DOHH2 (cell line): ENCODE measurements around the gene FILIP1L.

ENCODE experiments used
- H3F3A ChIP-seq: fragments of 200-600 bp; sonication (generic), shearing (Covaris generic); 2 replicates; pipeline ENCODE4 v1.6.0; 2016; ENCODE audit warnings: antibody characterized with exemption, mild to moderate bottlenecking; ENCODE audit not compliant: control insufficient read depth, insufficient read depth
- H3K27ac ChIP-seq: fragments of 200-600 bp; sonication (generic); 2 replicates; pipeline ENCODE4 v1.5.1; 2014; ENCODE audit warnings: low read depth, mild to moderate bottlenecking, low read length, moderate library complexity
- H3K27me3 ChIP-seq: fragments of 200-600 bp; sonication (generic); 2 replicates; pipeline ENCODE4 v1.6.1; 2014; ENCODE audit warnings: mild to moderate bottlenecking, low read length, mixed read lengths; ENCODE audit not compliant: control insufficient read depth
- H3K36me3 ChIP-seq: fragments of 200-600 bp; sonication (generic); 2 replicates; pipeline ENCODE4 v1.6.1; 2014; ENCODE audit warnings: mild to moderate bottlenecking, low read length, moderate library complexity, mixed read lengths; ENCODE audit not compliant: control insufficient read depth
- H3K4me1 ChIP-seq: fragments of 200-600 bp; sonication (generic); 2 replicates; pipeline ENCODE4 v1.6.1; 2014; ENCODE audit warnings: mild to moderate bottlenecking, low read length, mixed read lengths; ENCODE audit not compliant: control insufficient read depth
- H3K4me2 ChIP-seq: fragments of 200-600 bp; sonication (generic); 2 replicates; pipeline ENCODE4 v1.6.0; 2014; ENCODE audit warnings: mild to moderate bottlenecking, low read length, moderate library complexity
- H3K4me3 ChIP-seq: fragments of 200-600 bp; sonication (generic); 2 replicates; pipeline ENCODE4 v1.5.1; 2014; ENCODE audit warnings: mild to moderate bottlenecking, low read length, mixed read lengths
- H3K79me2 ChIP-seq: fragments of 200-600 bp; sonication (generic); 2 replicates; pipeline ENCODE4 v1.6.1; 2014; ENCODE audit warnings: mild to moderate bottlenecking, low read length, mixed read lengths; ENCODE audit not compliant: control insufficient read depth
- H3K9me2 ChIP-seq: fragments of 200-600 bp; sonication (generic); replicated peaks from 2 replicates; pipeline ENCODE4 v1.6.1; 2014; ENCODE audit warnings: mild to moderate bottlenecking, low read length, mixed read lengths; ENCODE audit not compliant: control insufficient read depth
- H3K9me3 ChIP-seq: fragments of 200-600 bp; sonication (generic); 2 replicates; pipeline ENCODE4 v1.6.1; 2014; ENCODE audit warnings: antibody characterized with exemption, low read length, mixed read lengths; ENCODE audit not compliant: control insufficient read depth, insufficient read depth
- H4K20me1 ChIP-seq: fragments of 200-600 bp; sonication (generic); 2 replicates; pipeline ENCODE4 v1.6.0; 2014; ENCODE audit warnings: low read depth, mild to moderate bottlenecking, antibody characterized with exemption, low read length, moderate library complexity; ENCODE audit not compliant: control insufficient read depth, insufficient read depth
- EZH2phosphoT487 ChIP-seq: fragments of 200-600 bp; sonication (generic); IDR thresholded peaks from 2 replicates; pipeline ENCODE4 v1.6.1; 2017; ENCODE audit warnings: borderline replicate concordance, mild to moderate bottlenecking, antibody characterized with exemption, low read length, moderate library complexity, mixed read lengths
- TF ChIP-seq, protein P1 (sequence below): fragments of 200-600 bp; sonication (generic); IDR thresholded peaks from one replicate; pipeline ENCODE4 v1.5.1; 2014; ENCODE audit warnings: antibody characterized with exemption, mild to moderate bottlenecking, low read depth, low read length; ENCODE audit not compliant: poor library complexity, severe bottlenecking

Gene FILIP1L

DNA sequence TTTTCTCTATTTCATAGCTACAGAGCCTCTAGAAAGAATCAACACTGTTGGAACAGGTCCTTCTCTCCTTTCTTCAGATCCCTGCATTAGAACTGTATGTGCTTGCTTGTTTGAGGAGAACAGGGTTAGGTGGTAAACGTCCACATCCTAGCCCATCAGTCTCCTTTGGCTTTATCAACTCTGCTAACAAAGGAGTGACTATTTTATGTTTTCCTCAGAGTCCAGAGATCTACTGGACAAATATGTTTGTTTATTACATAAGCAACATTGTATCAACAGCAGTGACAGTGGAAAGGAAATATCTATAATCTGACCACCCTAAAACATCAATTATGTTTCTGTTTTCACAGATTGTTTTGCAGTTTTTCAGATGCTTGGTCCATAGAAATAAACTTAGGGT, 257.0 kb downstream of the FILIP1L start:
- no peak overlapping the region for H3K4me3 ChIP-seq
- H4K20me1 ChIP-seq = no peaks in the 10 kb centered on the region
- H3K9me3 ChIP-seq = no peaks in the 10 kb centered on the region
- no peaks in the 10 kb centered on the region for H3K9me2 ChIP-seq
- H3K4me1 ChIP-seq = no peaks in the 10 kb centered on the region
- H3K79me2 ChIP-seq = peaks cover 32% of the 10 kb centered on the region
- H3K27me3 ChIP-seq = no peaks in the 10 kb centered on the region
- TF ChIP-seq EZH2phosphoT487 = no peak
- TF ChIP-seq, protein P1, sequence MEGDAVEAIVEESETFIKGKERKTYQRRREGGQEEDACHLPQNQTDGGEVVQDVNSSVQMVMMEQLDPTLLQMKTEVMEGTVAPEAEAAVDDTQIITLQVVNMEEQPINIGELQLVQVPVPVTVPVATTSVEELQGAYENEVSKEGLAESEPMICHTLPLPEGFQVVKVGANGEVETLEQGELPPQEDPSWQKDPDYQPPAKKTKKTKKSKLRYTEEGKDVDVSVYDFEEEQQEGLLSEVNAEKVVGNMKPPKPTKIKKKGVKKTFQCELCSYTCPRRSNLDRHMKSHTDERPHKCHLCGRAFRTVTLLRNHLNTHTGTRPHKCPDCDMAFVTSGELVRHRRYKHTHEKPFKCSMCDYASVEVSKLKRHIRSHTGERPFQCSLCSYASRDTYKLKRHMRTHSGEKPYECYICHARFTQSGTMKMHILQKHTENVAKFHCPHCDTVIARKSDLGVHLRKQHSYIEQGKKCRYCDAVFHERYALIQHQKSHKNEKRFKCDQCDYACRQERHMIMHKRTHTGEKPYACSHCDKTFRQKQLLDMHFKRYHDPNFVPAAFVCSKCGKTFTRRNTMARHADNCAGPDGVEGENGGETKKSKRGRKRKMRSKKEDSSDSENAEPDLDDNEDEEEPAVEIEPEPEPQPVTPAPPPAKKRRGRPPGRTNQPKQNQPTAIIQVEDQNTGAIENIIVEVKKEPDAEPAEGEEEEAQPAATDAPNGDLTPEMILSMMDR = no peak
- no peaks in the 10 kb centered on the region for H3K36me3 ChIP-seq
- H3F3A ChIP-seq = no peaks in the 10 kb centered on the region
- no peak overlapping the region for H3K4me2 ChIP-seq
- H3K27ac ChIP-seq = no peak overlapping the region

DNA sequence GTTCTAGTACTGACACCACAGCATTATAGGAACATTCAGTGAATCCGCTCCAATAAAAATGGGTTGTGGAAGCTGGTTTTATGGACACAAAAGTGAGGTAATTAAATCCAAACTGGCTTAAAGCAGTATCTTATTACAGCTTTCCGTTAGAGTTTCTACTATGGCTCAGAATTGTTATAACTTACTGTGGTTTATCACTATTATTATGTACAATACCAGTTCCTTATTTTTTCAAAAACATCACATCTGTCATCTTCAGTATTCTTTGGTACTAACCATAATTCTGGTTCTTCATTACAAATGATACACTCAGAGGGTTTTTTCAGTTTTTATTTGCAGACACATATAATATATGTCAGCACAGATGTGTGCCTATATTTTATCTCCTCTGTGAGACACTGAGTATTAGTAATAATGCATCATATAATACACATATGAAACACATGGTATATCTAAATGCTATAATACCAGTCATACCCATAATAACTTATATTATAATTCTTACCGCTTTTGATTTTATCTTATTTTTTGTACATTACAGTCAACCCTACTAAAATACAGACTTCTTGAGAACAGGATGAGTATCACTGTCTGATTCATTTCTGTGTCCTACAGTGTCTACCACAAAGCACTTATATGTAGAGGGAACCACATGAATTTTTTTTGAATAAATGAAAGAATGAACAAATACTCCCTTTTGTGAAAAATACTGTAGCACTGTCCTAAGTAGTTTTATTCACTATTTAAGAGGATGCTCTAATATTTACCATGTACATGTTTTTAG, 257.7 kb downstream of the FILIP1L start:
- Histone ChIP-seq H3F3A (no peaks in the 10 kb centered on the region), H3K79me2 (peaks cover 37% of the 10 kb centered on the region)

DNA sequence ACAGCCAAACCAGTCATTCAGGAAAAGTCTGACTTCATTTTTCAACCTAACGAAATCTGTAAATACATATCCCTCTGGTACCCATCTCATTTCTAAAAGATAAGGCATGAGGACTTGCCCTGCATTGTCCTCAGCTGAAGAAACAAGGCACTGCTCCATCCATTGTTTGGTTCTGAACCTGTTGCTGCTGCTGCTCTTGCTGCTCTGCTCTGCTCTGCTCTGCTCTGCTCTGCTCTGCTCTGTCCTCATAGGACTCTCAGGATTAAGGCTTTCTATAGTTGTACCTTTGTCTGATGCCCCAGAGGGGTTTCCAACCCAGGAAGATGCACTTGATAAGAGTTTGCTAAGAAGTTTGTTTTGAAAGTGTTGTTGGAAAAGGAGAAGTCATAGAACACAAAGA, 258.4 kb downstream of the FILIP1L start:
- no peaks in the 10 kb centered on the region for H3K9me3 ChIP-seq
- peaks cover 43% of the 10 kb centered on the region for H3K79me2 ChIP-seq
- H3K9me2 ChIP-seq = no peaks in the 10 kb centered on the region
- H4K20me1 ChIP-seq = 0 out of 2 replicates have a peak, but pooled peaks cover 5% of the 10 kb centered on the region
- H3K4me1 ChIP-seq = no peaks in the 10 kb centered on the region
- H3F3A ChIP-seq = no peaks in the 10 kb centered on the region
- no peak overlapping the region for H3K4me2 ChIP-seq
- H3K27ac ChIP-seq = no peak overlapping the region
- no peaks in the 10 kb centered on the region for H3K27me3 ChIP-seq
- no peaks in the 10 kb centered on the region for H3K36me3 ChIP-seq
- TF ChIP-seq EZH2phosphoT487 = no peak
- TF ChIP-seq, protein P1 = no peak
- H3K4me3 ChIP-seq = no peak overlapping the region

More for the DNA sequence above, 257.7 kb downstream of the FILIP1L start:
- Histone ChIP-seq H3K27ac (no peak overlapping the region), H3K9me2 (no peaks in the 10 kb centered on the region), H3K4me3 (no peak overlapping the region), H3K4me2 (no peak overlapping the region), H3K36me3 (no peaks in the 10 kb centered on the region), H3K9me3 (no peaks in the 10 kb centered on the region), H4K20me1 (0 out of 2 replicates have a peak, but pooled peaks cover 4% of the 10 kb centered on the region), H3K27me3 (no peaks in the 10 kb centered on the region), H3K4me1 (no peaks in the 10 kb centered on the region)
- no peak for TF ChIP-seq EZH2phosphoT487
- TF ChIP-seq, protein P1 = no peak
